Mesenchymal stem cell (in vitro differentiated cells and primary cell): ENCODE data around the gene SNAP23.

Source experiments
- DNase-seq: peaks from one replicate; pipeline ENCODE4 v3.0.0-alpha.2; 2013
- H2AFZ ChIP-seq: one replicate; pipeline ENCODE4 v1.6.1; 2013; ENCODE audit warnings: low read depth, mild to moderate bottlenecking, control low read depth, inconsistent platforms, low read length, moderate library complexity
- H2AK5ac ChIP-seq: 2 replicates; pipeline ENCODE4 v1.6.1; 2013; ENCODE audit warnings: low read length, moderate library complexity, mild to moderate bottlenecking, inconsistent platforms; ENCODE audit not compliant: severe bottlenecking
- H2BK120ac ChIP-seq: one replicate; pipeline ENCODE4 v1.6.1; 2013; ENCODE audit warnings: low read depth, mild to moderate bottlenecking, inconsistent platforms, low read length, moderate library complexity
- H2BK12ac ChIP-seq, 2 experiments: one replicate each; pipeline ENCODE4 v1.6.1; 2013; ENCODE audit warnings: inconsistent platforms in 2 of 2, low read length in 2 of 2, mild to moderate bottlenecking in 2 of 2, moderate library complexity in 2 of 2, control low read depth in 1 of 2
- H2BK15ac ChIP-seq: one replicate; pipeline ENCODE4 v1.6.1; 2013; ENCODE audit warnings: mild to moderate bottlenecking, low read depth, inconsistent platforms; ENCODE audit not compliant: poor library complexity, severe bottlenecking
- H2BK5ac ChIP-seq: 2 replicates; pipeline ENCODE4 v1.6.1; 2013; ENCODE audit warnings: low read depth, mild to moderate bottlenecking, low read length, control low read depth, inconsistent platforms; ENCODE audit not compliant: poor library complexity, severe bottlenecking
- H3K14ac ChIP-seq, 2 experiments: one replicate each; pipeline ENCODE4 v1.6.1; 2013; ENCODE audit warnings: inconsistent platforms in 2 of 2, low read length in 2 of 2, control low read depth in 1 of 2, mild to moderate bottlenecking in 1 of 2, moderate library complexity in 1 of 2
- H3K18ac ChIP-seq, 2 experiments: one replicate each; pipeline ENCODE4 v1.6.1; 2013; ENCODE audit warnings: inconsistent platforms in 2 of 2, low read length in 2 of 2, control low read depth in 1 of 2, low read depth in 1 of 2, mild to moderate bottlenecking in 1 of 2
- H3K23ac ChIP-seq, 2 experiments: one replicate each; pipeline ENCODE4 v1.6.1; 2013; ENCODE audit warnings: inconsistent platforms in 2 of 2, low read length in 2 of 2, mild to moderate bottlenecking in 2 of 2, moderate library complexity in 2 of 2, control low read depth in 1 of 2
- H3K27ac ChIP-seq: 2 replicates; pipeline ENCODE4 v1.5.1; 2013; ENCODE audit warnings: mild to moderate bottlenecking, moderate library complexity, low read length, control low read depth, inconsistent platforms; ENCODE audit not compliant: poor library complexity, severe bottlenecking
- H3K27me3 ChIP-seq, 2 experiments: 2 replicates each; pipeline versions ENCODE4 v1.6.1 to v1.7.0; 2013; ENCODE audit warnings: low read length in 2 of 2, mild to moderate bottlenecking in 2 of 2, moderate library complexity in 2 of 2, control low read depth in 1 of 2, inconsistent platforms in 1 of 2; ENCODE audit not compliant: control insufficient read depth in 1 of 2, insufficient read depth in 1 of 2
- H3K36me3 ChIP-seq, 2 experiments: 2 replicates each; pipeline versions ENCODE4 v1.6.1 to v1.7.0; 2013; ENCODE audit warnings: low read length in 2 of 2, control low read depth in 1 of 2, inconsistent platforms in 1 of 2, low read depth in 1 of 2, mild to moderate bottlenecking in 1 of 2; ENCODE audit not compliant: insufficient read depth in 2 of 2, control insufficient read depth in 1 of 2
- H3K4ac ChIP-seq, 2 experiments: one replicate each; pipeline ENCODE4 v1.6.1; 2013; ENCODE audit warnings: inconsistent platforms in 2 of 2, low read length in 2 of 2, mild to moderate bottlenecking in 2 of 2, moderate library complexity in 2 of 2, control low read depth in 1 of 2, low read depth in 1 of 2
- H3K4me1 ChIP-seq: 2 replicates; pipeline ENCODE4 v1.6.1; 2013; ENCODE audit warnings: low read depth, low read length, control low read depth; ENCODE audit not compliant: control insufficient read depth, insufficient read depth
- H3K4me2 ChIP-seq: 2 replicates; pipeline ENCODE4 v1.6.1; 2013; ENCODE audit warnings: low read length, mild to moderate bottlenecking, inconsistent platforms; ENCODE audit not compliant: poor library complexity, severe bottlenecking
- H3K4me3 ChIP-seq, 2 experiments: 2 replicates each; pipeline versions ENCODE4 v1.5.1 to v1.7.0; 2013; ENCODE audit warnings: low read length in 2 of 2, mild to moderate bottlenecking in 2 of 2, control low read depth in 1 of 2, low read depth in 1 of 2; ENCODE audit not compliant: insufficient read depth in 1 of 2
- H3K79me1 ChIP-seq: replicated peaks from 2 replicates; pipeline ENCODE4 v1.6.1; 2013; ENCODE audit warnings: mild to moderate bottlenecking, control low read depth, low read length, inconsistent platforms; ENCODE audit not compliant: poor library complexity, severe bottlenecking
- H3K9ac ChIP-seq: 2 replicates; pipeline ENCODE4 v1.7.0; 2013; ENCODE audit warnings: mild to moderate bottlenecking, low read length, moderate library complexity
- H3K9me3 ChIP-seq: 2 replicates; pipeline ENCODE4 v1.7.0; 2013; ENCODE audit warnings: mild to moderate bottlenecking, low read length; ENCODE audit not compliant: control insufficient read depth
- H4K8ac ChIP-seq: one replicate; pipeline ENCODE4 v1.6.1; 2013; ENCODE audit warnings: inconsistent platforms, mild to moderate bottlenecking, low read length, moderate library complexity
- H4K91ac ChIP-seq: one replicate; pipeline ENCODE4 v1.6.1; 2013; ENCODE audit warnings: mild to moderate bottlenecking, low read length, inconsistent platforms
- WGBS: methylation state at CpG from one replicate; pipeline ENCODE4 v1.1.7; 2013; ENCODE audit warnings: mixed read lengths; 5-methylcytosine and 5-hydroxymethylcytosine counted together

SNAP23 gene

DNA sequence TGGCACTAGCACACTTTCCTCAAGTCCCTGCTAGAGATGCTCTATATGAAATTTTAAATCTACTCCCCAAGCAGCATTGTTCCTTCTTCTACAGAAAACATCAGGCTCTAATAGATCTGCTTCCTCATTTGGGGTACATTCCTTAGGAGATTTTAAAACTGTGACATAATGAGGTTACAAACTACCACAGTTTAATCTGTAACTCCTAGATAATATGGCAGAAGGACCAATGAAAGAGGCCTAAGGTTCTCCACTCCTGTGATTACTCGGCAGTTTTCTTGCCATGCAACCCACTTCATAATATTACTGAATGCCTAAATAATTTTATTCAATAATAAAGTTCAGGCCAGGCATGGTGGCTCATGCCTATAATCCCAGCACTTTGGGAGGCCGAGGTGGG, 20.6 kb upstream of the SNAP23 start:
- DNase-seq: no peak
- WGBS: 88% methylated on average over 1 of the region's 2 CpGs
- H3K4ac ChIP-seq: no peak overlapping the region
- peaks cover 5% of the 10 kb centered on the region for H3K4me1 ChIP-seq
- H3K14ac ChIP-seq: no peak overlapping the region
- H2BK120ac ChIP-seq: no peak overlapping the region
- H4K91ac ChIP-seq: no peak overlapping the region
- H3K4me2 ChIP-seq: no peak overlapping the region
- no peak overlapping the region for H2AK5ac ChIP-seq
- H3K9ac ChIP-seq: peak overlapping the region; percentile 11
- H3K27ac ChIP-seq: peak overlapping the region; percentile 79
- H3K18ac ChIP-seq: no peak overlapping the region
- H2AFZ ChIP-seq: no peak overlapping the region
- H2BK5ac ChIP-seq: no peak overlapping the region
- H2BK15ac ChIP-seq: no peak overlapping the region
- H3K4me3 ChIP-seq: no peak overlapping the region
- H2BK12ac ChIP-seq: no peak overlapping the region
- H3K79me1 ChIP-seq: peaks cover 20% of the 10 kb centered on the region
- H3K36me3 ChIP-seq: peaks cover 0 to 16% of the 10 kb centered on the region in 2 experiments
- no peaks in the 10 kb centered on the region for H3K27me3 ChIP-seq
- H3K9me3 ChIP-seq: no peaks in the 10 kb centered on the region
- H4K8ac ChIP-seq: no peak overlapping the region
- H3K23ac ChIP-seq: no peak overlapping the region

DNA sequence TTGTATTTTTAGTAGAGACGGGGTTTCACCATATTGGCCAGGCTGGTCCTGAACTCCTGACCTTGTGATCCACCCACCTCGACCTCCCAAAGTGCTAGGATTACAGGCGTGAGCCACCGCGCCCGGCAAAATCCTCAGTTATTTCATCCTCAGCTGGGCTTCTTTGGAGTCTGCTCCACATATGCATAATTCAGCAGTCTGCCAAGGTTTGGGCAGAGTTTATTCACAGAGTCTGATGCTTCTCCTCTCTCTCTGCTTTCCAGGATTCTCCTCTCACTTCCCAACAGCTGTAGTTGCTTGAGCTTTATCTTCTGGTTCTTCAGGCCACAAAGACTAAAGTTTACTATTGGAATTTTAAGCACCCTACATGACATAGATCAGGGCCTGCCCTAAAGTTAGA, 12.7 kb upstream of the SNAP23 start:
- Histone ChIP-seq H4K8ac (no peak overlapping the region), H2BK120ac (no peak overlapping the region), H3K79me1 (peaks cover 18% of the 10 kb centered on the region), H3K36me3 (peaks cover 4 to 5% of the 10 kb centered on the region in 2 experiments), H2BK12ac (no peak overlapping the region), H2BK15ac (no peak overlapping the region), H3K4ac (no peak overlapping the region), H3K4me2 (no peak overlapping the region), H3K27me3 (no peaks in the 10 kb centered on the region), H3K9ac (no peak overlapping the region), H2AFZ (no peak overlapping the region), H3K4me1 (peaks cover 1% of the 10 kb centered on the region), H3K18ac (no peak overlapping the region), H3K14ac (no peak overlapping the region), H3K23ac (no peak overlapping the region), H3K27ac (no peak overlapping the region), H2AK5ac (no peak overlapping the region), H2BK5ac (no peak overlapping the region), H3K9me3 (peaks cover 2% of the 10 kb centered on the region), H4K91ac (no peak overlapping the region), H3K4me3 (no peak overlapping the region)
- WGBS: 94% methylated on average over 6 of the region's 6 CpGs
- no peak for DNase-seq

DNA sequence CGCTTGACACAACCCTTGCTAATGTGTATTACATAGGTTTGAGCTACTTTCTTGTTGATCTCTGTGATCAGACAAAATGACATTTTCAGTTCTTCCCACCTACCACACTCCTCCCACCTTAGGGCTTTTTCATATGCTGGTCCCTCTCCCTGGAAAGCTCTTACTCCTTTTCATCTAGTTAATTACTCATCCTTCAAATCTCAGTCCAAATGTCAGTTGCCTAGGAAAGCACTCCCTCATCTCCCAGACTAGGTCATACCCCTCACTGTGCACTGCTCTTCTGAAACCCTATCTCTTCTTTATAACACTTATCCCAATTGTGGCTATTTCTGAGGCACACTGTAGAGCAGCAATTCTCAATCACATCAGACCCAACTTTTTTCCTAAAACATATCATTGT, 11.8 kb upstream of the SNAP23 start:
- 100% methylated on average over 1 of the region's 1 CpG for WGBS
- Histone ChIP-seq H2AFZ (no peak overlapping the region), H3K18ac (no peak overlapping the region), H3K4me3 (no peak overlapping the region), H2BK12ac (no peak overlapping the region), H2AK5ac (no peak overlapping the region), H3K9me3 (peaks cover 2% of the 10 kb centered on the region), H3K14ac (no peak overlapping the region), H3K27me3 (no peaks in the 10 kb centered on the region), H4K91ac (no peak overlapping the region), H3K27ac (no peak overlapping the region), H3K4me1 (peaks cover 1% of the 10 kb centered on the region), H3K23ac (no peak overlapping the region), H3K4ac (no peak overlapping the region), H3K79me1 (peaks cover 18% of the 10 kb centered on the region), H3K4me2 (no peak overlapping the region), H3K36me3 (peaks cover 4 to 5% of the 10 kb centered on the region in 2 experiments), H2BK5ac (no peak overlapping the region), H3K9ac (no peak overlapping the region), H2BK120ac (no peak overlapping the region), H4K8ac (no peak overlapping the region), H2BK15ac (no peak overlapping the region)
- DNase-seq: no peak

DNA sequence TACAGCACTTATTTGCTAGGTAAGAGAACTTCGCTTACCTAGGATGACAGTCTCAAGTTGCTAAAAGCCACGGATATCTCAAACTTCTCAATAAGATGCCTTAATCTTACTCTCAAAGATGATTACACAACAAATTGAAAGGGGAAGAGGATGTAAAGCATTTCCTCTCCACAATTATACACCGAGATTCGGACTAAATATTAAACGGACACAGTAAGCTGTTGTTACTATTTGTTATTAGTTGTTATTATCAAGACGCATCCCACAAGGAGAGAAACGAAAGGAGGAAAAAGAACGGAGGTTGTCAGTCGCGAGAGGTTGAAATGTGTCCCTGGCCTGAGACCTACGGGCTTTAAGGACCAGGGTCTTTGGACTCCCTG, 5.2 kb upstream of the SNAP23 start:
- H3K4me2 ChIP-seq: peak overlapping the region; percentile 93
- H2BK15ac ChIP-seq: no peak overlapping the region
- peaks cover 5% of the 10 kb centered on the region for H3K4me1 ChIP-seq
- peak overlapping the region in 1 of 2 experiments; percentile 89 for H3K4ac ChIP-seq
- no peak overlapping the region for H2BK120ac ChIP-seq
- peak overlapping the region; percentile 62 for H3K27ac ChIP-seq
- DNase-seq: peak; percentile 46
- H3K23ac ChIP-seq: no peak overlapping the region
- H3K4me3 ChIP-seq: peak overlapping the region; percentile 91 to 95
- WGBS: 0% methylated on average over 7 of the region's 11 CpGs
- H3K14ac ChIP-seq: peak overlapping the region in 1 of 2 experiments; percentile 99
- peaks cover 2 to 3% of the 10 kb centered on the region in 2 experiments for H3K36me3 ChIP-seq
- H4K8ac ChIP-seq: peak overlapping the region; percentile 98
- peak overlapping the region; percentile 97 to 98 for H3K18ac ChIP-seq
- H2BK12ac ChIP-seq: peak overlapping the region in 1 of 2 experiments; percentile 11
- peak overlapping the region; percentile 97 for H3K9ac ChIP-seq
- H3K79me1 ChIP-seq: peaks cover 8% of the 10 kb centered on the region
- no peak overlapping the region for H2BK5ac ChIP-seq
- no peak overlapping the region for H2AK5ac ChIP-seq
- peak overlapping the region; percentile 99 for H2AFZ ChIP-seq
- no peaks in the 10 kb centered on the region for H3K9me3 ChIP-seq
- H4K91ac ChIP-seq: peak overlapping the region; percentile 68
- no peaks in the 10 kb centered on the region for H3K27me3 ChIP-seq
